C4-2B (cell line): Measurements from ENCODE around the gene HS6ST3.

Experiments used
- ZFX ChIP-seq: fragments of 450-650 bp; IDR thresholded peaks from 2 replicates; pipeline ENCODE4 v1.6.1; 2017
- TF ChIP-seq, protein P1 (sequence below): fragments of 450-650 bp; conservative IDR thresholded peaks from 2 replicates; pipeline ENCODE4 v1.5.1; 2017; ENCODE audit warnings: mild to moderate bottlenecking

- TF ChIP-seq, protein P1, sequence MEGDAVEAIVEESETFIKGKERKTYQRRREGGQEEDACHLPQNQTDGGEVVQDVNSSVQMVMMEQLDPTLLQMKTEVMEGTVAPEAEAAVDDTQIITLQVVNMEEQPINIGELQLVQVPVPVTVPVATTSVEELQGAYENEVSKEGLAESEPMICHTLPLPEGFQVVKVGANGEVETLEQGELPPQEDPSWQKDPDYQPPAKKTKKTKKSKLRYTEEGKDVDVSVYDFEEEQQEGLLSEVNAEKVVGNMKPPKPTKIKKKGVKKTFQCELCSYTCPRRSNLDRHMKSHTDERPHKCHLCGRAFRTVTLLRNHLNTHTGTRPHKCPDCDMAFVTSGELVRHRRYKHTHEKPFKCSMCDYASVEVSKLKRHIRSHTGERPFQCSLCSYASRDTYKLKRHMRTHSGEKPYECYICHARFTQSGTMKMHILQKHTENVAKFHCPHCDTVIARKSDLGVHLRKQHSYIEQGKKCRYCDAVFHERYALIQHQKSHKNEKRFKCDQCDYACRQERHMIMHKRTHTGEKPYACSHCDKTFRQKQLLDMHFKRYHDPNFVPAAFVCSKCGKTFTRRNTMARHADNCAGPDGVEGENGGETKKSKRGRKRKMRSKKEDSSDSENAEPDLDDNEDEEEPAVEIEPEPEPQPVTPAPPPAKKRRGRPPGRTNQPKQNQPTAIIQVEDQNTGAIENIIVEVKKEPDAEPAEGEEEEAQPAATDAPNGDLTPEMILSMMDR: no peak
- no peak for TF ChIP-seq ZFX
Observed at GRCh38 chr13:96678801-96679200, 588.9 kb downstream of the HS6ST3 start.
